Medulla oblongata (tissue), 1 donor: ENCODE measurements around the gene CCR6.
"Not testable (repeated sequence)": the region's sequence is repeated elsewhere in the genome, so short reads cannot be mapped to it uniquely, and the experiment has no call there.

Experiments used
- DNase-seq: peaks from one replicate; pipeline ENCODE4 v3.0.0-alpha.2; 2015; ENCODE audit errors: extremely low spot score

Gene CCR6

GRCh38 chr6:167168296-167168695 lies 45.4 kb downstream of the CCR6 start:
- not testable (repeated sequence) for DNase-seq

GRCh38 chr6:167169867-167170266 lies 47.0 kb downstream of the CCR6 start:
- not testable (repeated sequence) for DNase-seq

GRCh38 chr6:167171300-167171699 lies 48.4 kb downstream of the CCR6 start:
- not testable (repeated sequence) for DNase-seq

- not testable (repeated sequence) for DNase-seq
These were observed 49.1 kb downstream of the CCR6 start for GRCh38 chr6:167172011-167172410.

GRCh38 chr6:167177271-167177670 lies 54.4 kb downstream of the CCR6 start:
- DNase-seq = not testable (repeated sequence)

GRCh38 chr6:167178896-167179655 lies 56.2 kb downstream of the CCR6 start:
- not testable (repeated sequence) for DNase-seq

GRCh38 chr6:167180086-167180485 lies 57.2 kb downstream of the CCR6 start:
- DNase-seq = not testable (repeated sequence)

GRCh38 chr6:167181351-167181750 lies 58.5 kb downstream of the CCR6 start:
- DNase-seq = not testable (repeated sequence)

GRCh38 chr6:167182913-167183314 lies 60.0 kb downstream of the CCR6 start:
- not testable (repeated sequence) for DNase-seq

- DNase-seq = not testable (repeated sequence)
These were observed 62.2 kb downstream of the CCR6 start for GRCh38 chr6:167185101-167185500.

GRCh38 chr6:167187275-167187674 lies 64.4 kb downstream of the CCR6 start:
- DNase-seq = not testable (repeated sequence)
